ENCODE measurements around the gene MEIS1. TPM values are rescaled to one million over a fixed set of nuclear protein-coding genes. Genes with fewer than 3 reads are reported as not detected.

The MEIS1 gene
- polyA plus RNA-seq, 4 donors = 1.1 to 15.0 (median 5.6) TPM

- peak overlapping the region; percentile 35 to 96 (median 93) for H3K27ac ChIP-seq (ENCODE audit: low read depth in 1 of 3, low read length in 2 of 3)
Observed at GRCh38 chr2:66433945-66434678, 813 bp upstream of the MEIS1 start.

GRCh38 chr2:66435549-66435875 is 587 bp downstream of the MEIS1 start:
- peak in 1 of 2 donors; percentile 12 for DNase-seq
- 3 to 10% (median 5%) methylated on average over 15 of the region's 15 CpGs for WGBS, 3 donors
- peak overlapping the region in 2 of 3 donors; percentile 93 to 96 for H3K27ac ChIP-seq (ENCODE audit: low read depth in 1 of 3, low read length in 2 of 3)
- H3K4me3 ChIP-seq (ENCODE audit: low read depth in 1 of 3, low read length in 3 of 3) = peak overlapping the region; percentile 9 to 86 (median 50)
- no peak for FAIRE-seq
- H3K9me3 ChIP-seq (ENCODE audit: control insufficient read depth in 2 of 2, insufficient read depth in 1 of 2, low read depth in 1 of 2, low read length in 1 of 2) = no peaks in the 10 kb centered on the region
- H3K27me3 ChIP-seq (ENCODE audit: control insufficient read depth in 3 of 3, insufficient read depth in 3 of 3, low read length in 3 of 3) = peaks cover 3 to 51% (median 18%) of the 10 kb centered on the region in 3 donors
- H3K36me3 ChIP-seq (ENCODE audit: control insufficient read depth in 3 of 3, insufficient read depth in 2 of 3, low read depth in 1 of 3, low read length in 3 of 3) = peaks cover 0 to 18% (median 0%) of the 10 kb centered on the region in 3 donors
- peaks cover 0 to 21% (median 2%) of the 10 kb centered on the region in 3 donors for H3K4me1 ChIP-seq (ENCODE audit: control insufficient read depth in 3 of 3, insufficient read depth in 2 of 3, low read depth in 1 of 3, low read length in 2 of 3)

More at GRCh38 chr2:66433945-66434678, 813 bp upstream of the MEIS1 start:
- H3K36me3 ChIP-seq (ENCODE audit: control insufficient read depth in 3 of 3, insufficient read depth in 2 of 3, low read depth in 1 of 3, low read length in 3 of 3) = peaks cover 0 to 6% (median 0%) of the 10 kb centered on the region in 3 donors
- no peaks in the 10 kb centered on the region for H3K9me3 ChIP-seq (ENCODE audit: control insufficient read depth in 2 of 2, insufficient read depth in 1 of 2, low read depth in 1 of 2, low read length in 1 of 2)
- FAIRE-seq (no peak), DNase-seq (peak; percentile 58 to 89)
- H3K4me1 ChIP-seq (ENCODE audit: control insufficient read depth in 3 of 3, insufficient read depth in 2 of 3, low read depth in 1 of 3, low read length in 2 of 3) = peaks cover 0 to 25% (median 2%) of the 10 kb centered on the region in 3 donors
- WGBS, 3 donors = 1% methylated on average over 40 to 61 of the region's 61 CpGs
- H3K4me3 ChIP-seq (ENCODE audit: low read depth in 1 of 3, low read length in 3 of 3) = peak overlapping the region; percentile 27 to 86 (median 50)
- peaks cover 3 to 44% (median 12%) of the 10 kb centered on the region in 3 donors for H3K27me3 ChIP-seq (ENCODE audit: control insufficient read depth in 3 of 3, insufficient read depth in 3 of 3, low read length in 3 of 3)

- peaks cover 0 to 21% (median 0%) of the 10 kb centered on the region in 3 donors for H3K36me3 ChIP-seq (ENCODE audit: control insufficient read depth in 3 of 3, insufficient read depth in 2 of 3, low read depth in 1 of 3, low read length in 3 of 3)
- H3K4me1 ChIP-seq (ENCODE audit: control insufficient read depth in 3 of 3, insufficient read depth in 2 of 3, low read depth in 1 of 3, low read length in 2 of 3) = peaks cover 0 to 17% (median 2%) of the 10 kb centered on the region in 3 donors
- H3K27me3 ChIP-seq (ENCODE audit: control insufficient read depth in 3 of 3, insufficient read depth in 3 of 3, low read length in 3 of 3) = peaks cover 3 to 54% (median 18%) of the 10 kb centered on the region in 3 donors
- FAIRE-seq (no peak), DNase-seq (no peak)
- H3K27ac ChIP-seq (ENCODE audit: low read depth in 1 of 3, low read length in 2 of 3) = peak overlapping the region in 1 of 3 donors; percentile 96
- WGBS, 3 donors = 9 to 20% (median 10%) methylated on average over 2 of the region's 2 CpGs
- peak overlapping the region in 1 of 3 donors; percentile 86 for H3K4me3 ChIP-seq (ENCODE audit: low read depth in 1 of 3, low read length in 3 of 3)
- H3K9me3 ChIP-seq (ENCODE audit: control insufficient read depth in 2 of 2, insufficient read depth in 1 of 2, low read depth in 1 of 2, low read length in 1 of 2) = no peaks in the 10 kb centered on the region
Observed at GRCh38 chr2:66435963-66436362, 1.0 kb downstream of the MEIS1 start.

GRCh38 chr2:66436581-66437001 is 1.7 kb downstream of the MEIS1 start:
- FAIRE-seq (no peak), DNase-seq (no peak)
- Histone ChIP-seq H3K36me3 (ENCODE audit: control insufficient read depth in 3 of 3, insufficient read depth in 2 of 3, low read depth in 1 of 3, low read length in 3 of 3) (peaks cover 0 to 21% (median 0%) of the 10 kb centered on the region in 3 donors), H3K4me3 (ENCODE audit: low read depth in 1 of 3, low read length in 3 of 3) (peak overlapping the region in 1 of 3 donors; percentile 86), H3K27ac (ENCODE audit: low read depth in 1 of 3, low read length in 2 of 3) (peak overlapping the region in 2 of 3 donors; percentile 40 to 96), H3K9me3 (ENCODE audit: control insufficient read depth in 2 of 2, insufficient read depth in 1 of 2, low read depth in 1 of 2, low read length in 1 of 2) (no peaks in the 10 kb centered on the region), H3K4me1 (ENCODE audit: control insufficient read depth in 3 of 3, insufficient read depth in 2 of 3, low read depth in 1 of 3, low read length in 2 of 3) (peaks cover 0 to 15% (median 2%) of the 10 kb centered on the region in 3 donors), H3K27me3 (ENCODE audit: control insufficient read depth in 3 of 3, insufficient read depth in 3 of 3, low read length in 3 of 3) (peaks cover 3 to 59% (median 19%) of the 10 kb centered on the region in 3 donors)
- WGBS, 3 donors = 27 to 40% (median 28%) methylated on average over 2 of the region's 2 CpGs

GRCh38 chr2:66437109-66437690 is 2.3 kb downstream of the MEIS1 start:
- Histone ChIP-seq H3K9me3 (ENCODE audit: control insufficient read depth in 2 of 2, insufficient read depth in 1 of 2, low read depth in 1 of 2, low read length in 1 of 2) (no peaks in the 10 kb centered on the region), H3K27me3 (ENCODE audit: control insufficient read depth in 3 of 3, insufficient read depth in 3 of 3, low read length in 3 of 3) (peaks cover 3 to 55% (median 18%) of the 10 kb centered on the region in 3 donors), H3K27ac (ENCODE audit: low read depth in 1 of 3, low read length in 2 of 3) (peak overlapping the region in 2 of 3 donors; percentile 79 to 96), H3K36me3 (ENCODE audit: control insufficient read depth in 3 of 3, insufficient read depth in 2 of 3, low read depth in 1 of 3, low read length in 3 of 3) (peaks cover 0 to 21% (median 0%) of the 10 kb centered on the region in 3 donors), H3K4me1 (ENCODE audit: control insufficient read depth in 3 of 3, insufficient read depth in 2 of 3, low read depth in 1 of 3, low read length in 2 of 3) (peaks cover 0 to 9% (median 2%) of the 10 kb centered on the region in 3 donors), H3K4me3 (ENCODE audit: low read depth in 1 of 3, low read length in 3 of 3) (peak overlapping the region; percentile 2 to 86 (median 33))
- FAIRE-seq = no peak
- DNase-seq = no peak
- WGBS, 3 donors = 11 to 19% (median 16%) methylated on average over 14 of the region's 14 CpGs

- Histone ChIP-seq H3K27ac (ENCODE audit: low read depth in 1 of 3, low read length in 2 of 3) (peak overlapping the region in 2 of 3 donors; percentile 79 to 96), H3K4me1 (ENCODE audit: control insufficient read depth in 3 of 3, insufficient read depth in 2 of 3, low read depth in 1 of 3, low read length in 2 of 3) (peaks cover 0 to 7% (median 2%) of the 10 kb centered on the region in 3 donors), H3K27me3 (ENCODE audit: control insufficient read depth in 3 of 3, insufficient read depth in 3 of 3, low read length in 3 of 3) (peaks cover 3 to 49% (median 15%) of the 10 kb centered on the region in 3 donors), H3K9me3 (ENCODE audit: control insufficient read depth in 2 of 2, insufficient read depth in 1 of 2, low read depth in 1 of 2, low read length in 1 of 2) (no peaks in the 10 kb centered on the region), H3K36me3 (ENCODE audit: control insufficient read depth in 3 of 3, insufficient read depth in 2 of 3, low read depth in 1 of 3, low read length in 3 of 3) (peaks cover 0 to 21% (median 0%) of the 10 kb centered on the region in 3 donors), H3K4me3 (ENCODE audit: low read depth in 1 of 3, low read length in 3 of 3) (peak overlapping the region; percentile 2 to 86 (median 33))
- 29 to 51% (median 34%) methylated on average over 22 of the region's 22 CpGs for WGBS, 3 donors
- DNase-seq = peak in 1 of 2 donors; percentile 52
- FAIRE-seq = no peak
Observed at GRCh38 chr2:66437691-66438497, 3.0 kb downstream of the MEIS1 start.

- FAIRE-seq = no peak
- Histone ChIP-seq H3K36me3 (ENCODE audit: control insufficient read depth in 3 of 3, insufficient read depth in 2 of 3, low read depth in 1 of 3, low read length in 3 of 3) (peaks cover 0 to 21% (median 0%) of the 10 kb centered on the region in 3 donors), H3K27me3 (ENCODE audit: control insufficient read depth in 3 of 3, insufficient read depth in 3 of 3, low read length in 3 of 3) (peaks cover 0 to 43% (median 11%) of the 10 kb centered on the region in 3 donors), H3K4me1 (ENCODE audit: control insufficient read depth in 3 of 3, insufficient read depth in 2 of 3, low read depth in 1 of 3, low read length in 2 of 3) (peaks cover 0 to 4% (median 1%) of the 10 kb centered on the region in 3 donors), H3K27ac (ENCODE audit: low read depth in 1 of 3, low read length in 2 of 3) (peak overlapping the region in 2 of 3 donors; percentile 79 to 96), H3K4me3 (ENCODE audit: low read depth in 1 of 3, low read length in 3 of 3) (peak overlapping the region in 2 of 3 donors; percentile 16 to 86), H3K9me3 (ENCODE audit: control insufficient read depth in 2 of 2, insufficient read depth in 1 of 2, low read depth in 1 of 2, low read length in 1 of 2) (no peaks in the 10 kb centered on the region)
- no peak for DNase-seq
- 55 to 73% (median 66%) methylated on average over 8 of the region's 8 CpGs for WGBS, 3 donors
Observed at GRCh38 chr2:66438498-66438833, 3.5 kb downstream of the MEIS1 start.
